ENCODE data around the gene CCDC7.
"Not testable (repeated sequence)": the region's sequence is repeated elsewhere in the genome, so short reads cannot be mapped to it uniquely, and the experiment has no call there.

CCDC7 gene

DNA sequence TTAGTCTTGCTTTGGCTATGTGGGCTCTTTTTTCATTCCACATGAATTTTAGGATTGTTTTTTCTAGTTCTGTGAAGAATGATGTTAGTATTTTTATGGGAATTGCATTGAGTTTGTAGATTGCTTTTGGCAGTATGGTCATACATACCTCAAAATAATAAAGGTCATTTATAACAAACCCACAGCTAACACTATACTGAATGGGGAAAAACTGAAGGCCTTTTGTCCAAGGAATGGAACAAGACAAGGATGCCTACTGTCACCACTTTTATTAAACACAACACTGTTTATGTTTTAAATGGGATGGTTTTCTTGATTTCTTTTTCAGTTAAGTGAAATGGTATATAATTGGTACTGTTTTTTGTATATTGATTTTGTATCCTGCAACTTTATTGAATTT, 84.3 kb downstream of the CCDC7 start:
- DNase-seq: no peak
- in situ Hi-C loops (cut with HindIII; ENCODE audit: low pct_ligation_motif_present, low pct_unique_long_range_greater_than_20kb, low sequenced_read_pairs): no loop called here

DNA sequence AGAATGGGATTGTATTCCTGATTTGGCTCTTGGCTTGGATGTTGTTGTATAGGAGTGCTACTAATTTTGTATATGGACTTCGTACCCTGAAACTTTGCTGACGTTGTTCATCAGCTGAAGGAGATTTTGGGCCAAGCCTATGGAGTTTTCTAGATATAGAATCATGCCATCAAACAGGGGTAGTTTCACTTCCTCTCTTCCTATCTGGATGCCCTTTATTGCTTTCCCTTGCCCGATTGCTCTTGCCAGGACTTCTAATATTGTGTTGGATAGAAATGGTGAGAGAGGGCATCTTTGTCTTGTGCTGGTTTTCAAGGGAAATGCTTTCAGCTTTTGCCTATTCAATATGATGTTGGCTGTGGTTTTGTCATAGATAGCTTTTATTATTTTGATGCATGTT, 92.3 kb downstream of the CCDC7 start:
- in situ Hi-C loops (cut with HindIII; ENCODE audit: low pct_ligation_motif_present, low pct_unique_long_range_greater_than_20kb, low sequenced_read_pairs): no loop called here
- no peak for DNase-seq

DNA sequence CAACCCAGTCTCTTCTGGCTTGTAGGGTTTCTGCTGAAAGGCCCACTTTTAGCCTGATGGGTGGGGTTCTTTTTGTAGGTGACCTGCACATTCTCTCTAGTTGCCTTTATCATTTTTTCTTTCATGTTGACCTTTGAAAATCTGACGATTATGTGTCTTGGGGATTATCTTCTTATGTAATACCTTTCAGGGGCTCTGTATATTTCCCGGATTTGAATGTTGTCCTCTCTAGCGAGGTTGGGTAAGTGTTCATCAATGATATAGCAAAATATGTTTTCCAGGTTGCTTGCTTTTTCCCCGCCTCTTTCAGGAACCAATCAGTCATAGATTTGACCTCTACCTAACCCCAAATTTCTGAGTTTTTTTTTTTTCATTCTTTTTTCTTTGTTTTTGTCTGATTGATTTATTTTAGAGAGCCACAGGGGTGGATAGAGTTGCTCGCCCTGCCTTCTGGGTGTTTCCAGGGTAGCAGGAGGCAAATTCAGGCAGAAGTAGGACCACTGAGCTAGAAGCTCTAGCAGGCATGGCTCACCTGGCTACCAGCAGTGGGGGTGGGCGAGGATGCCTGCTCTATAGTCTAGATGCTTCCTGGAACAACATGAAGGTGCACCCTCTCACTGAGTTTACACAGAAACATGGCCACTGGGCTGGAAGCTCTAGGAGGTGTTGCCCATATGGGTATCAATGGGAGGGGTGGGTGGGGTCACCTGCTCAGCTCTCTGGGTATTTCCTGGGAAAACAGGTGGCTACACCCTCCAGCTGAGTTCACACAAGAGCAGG, 94.9 kb downstream of the CCDC7 start:
- in situ Hi-C loops (cut with HindIII; ENCODE audit: low pct_ligation_motif_present, low pct_unique_long_range_greater_than_20kb, low sequenced_read_pairs): no loop called here
- no peak for DNase-seq

DNA sequence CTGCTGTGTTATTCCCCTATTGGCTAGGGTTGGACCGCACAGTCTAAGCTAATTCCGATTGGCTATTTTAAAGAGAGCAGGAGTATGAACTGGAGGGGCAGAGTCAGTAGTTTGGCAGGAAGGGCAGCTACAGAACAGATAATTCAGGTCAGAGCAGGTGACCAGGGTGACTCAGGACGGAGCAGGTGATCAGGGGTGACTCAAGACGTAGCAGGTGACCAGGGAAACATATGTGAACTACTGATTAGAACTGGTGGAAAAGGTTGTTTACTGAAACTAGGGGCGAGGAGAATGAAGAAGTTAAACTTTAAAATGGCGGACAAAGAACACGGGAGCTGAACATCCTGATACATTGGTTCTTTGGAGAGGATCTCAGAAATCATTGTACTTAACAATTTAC, 102.3 kb downstream of the CCDC7 start:
- in situ Hi-C loops (cut with HindIII; ENCODE audit: low pct_ligation_motif_present, low pct_unique_long_range_greater_than_20kb, low sequenced_read_pairs): no loop called here
- no peak for DNase-seq

DNA sequence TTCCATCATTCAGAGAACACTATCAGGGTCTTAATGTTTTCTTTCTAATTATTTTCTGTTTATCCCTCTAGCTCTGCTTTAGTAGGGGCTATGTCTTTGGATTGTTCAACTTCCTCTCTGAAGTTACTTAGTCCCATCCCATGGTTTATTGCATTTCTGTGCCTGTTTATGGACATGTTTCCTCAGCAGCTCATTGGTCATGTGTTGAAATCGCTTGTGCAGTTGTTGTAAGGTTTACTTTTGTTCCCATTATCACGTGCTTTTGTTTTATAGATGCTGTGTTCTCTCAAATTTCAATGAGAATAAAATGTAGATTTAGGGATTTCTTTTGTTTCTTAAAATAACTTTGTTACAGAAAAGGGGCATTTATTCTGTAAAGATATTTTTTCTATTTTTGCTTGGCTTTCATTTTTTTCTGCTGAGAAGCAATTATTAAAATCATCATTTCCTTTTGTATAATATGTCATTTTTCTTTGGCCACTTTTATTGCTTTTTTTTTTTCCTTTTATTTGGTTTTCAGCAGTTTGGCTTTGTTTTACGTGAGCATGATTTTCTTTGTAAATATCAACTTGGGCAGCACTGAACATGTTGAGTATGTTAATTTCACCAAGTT, 110.9 kb downstream of the CCDC7 start:
- DNase-seq: no peak
- in situ Hi-C loops (cut with HindIII; ENCODE audit: low pct_ligation_motif_present, low pct_unique_long_range_greater_than_20kb, low sequenced_read_pairs): no loop called here

DNA sequence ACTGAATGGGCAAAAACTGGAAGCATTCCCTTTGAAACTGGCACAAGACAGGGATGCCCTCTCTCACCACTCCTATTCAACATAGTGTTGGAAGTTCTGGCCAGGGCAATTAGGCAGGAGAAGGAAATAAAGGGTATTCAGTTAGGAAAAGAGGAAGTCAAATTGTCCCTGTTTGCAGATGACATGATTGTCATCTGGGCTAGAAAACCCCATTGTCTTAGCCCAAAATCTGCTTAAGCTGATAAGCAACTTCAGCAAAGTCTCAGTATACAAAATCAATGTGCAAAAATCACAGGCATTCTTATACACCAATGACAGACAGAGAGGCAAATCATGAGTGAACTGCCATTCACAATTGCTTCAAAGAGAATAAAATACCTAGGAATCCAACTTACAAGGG, 116.8 kb downstream of the CCDC7 start:
- in situ Hi-C loops (cut with HindIII; ENCODE audit: low pct_ligation_motif_present, low pct_unique_long_range_greater_than_20kb, low sequenced_read_pairs): not testable (repeated sequence)

DNA sequence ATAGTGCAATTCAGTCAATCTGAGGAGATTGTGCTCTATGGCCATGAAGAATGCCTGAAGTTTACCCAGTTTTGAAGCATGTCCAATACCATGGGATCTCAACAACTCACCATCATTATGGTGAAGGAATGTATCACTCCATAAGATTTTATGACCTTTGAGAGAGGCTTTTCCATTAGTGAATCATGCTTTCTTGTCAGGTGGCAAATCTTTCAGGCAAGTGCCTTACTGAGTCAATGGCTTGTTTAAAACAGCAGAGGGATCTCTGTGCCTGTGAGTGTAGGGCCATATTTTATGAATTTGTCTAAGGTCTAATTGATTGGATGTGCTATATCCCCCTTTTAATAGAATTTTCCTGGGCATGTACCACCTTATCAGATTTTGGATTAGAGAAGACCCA, 131.5 kb downstream of the CCDC7 start:
- no peak for DNase-seq
- in situ Hi-C loops (cut with HindIII; ENCODE audit: low pct_ligation_motif_present, low pct_unique_long_range_greater_than_20kb, low sequenced_read_pairs): no loop called here

More for the DNA sequence above, 116.8 kb downstream of the CCDC7 start:
- DNase-seq: not testable (repeated sequence)

DNA sequence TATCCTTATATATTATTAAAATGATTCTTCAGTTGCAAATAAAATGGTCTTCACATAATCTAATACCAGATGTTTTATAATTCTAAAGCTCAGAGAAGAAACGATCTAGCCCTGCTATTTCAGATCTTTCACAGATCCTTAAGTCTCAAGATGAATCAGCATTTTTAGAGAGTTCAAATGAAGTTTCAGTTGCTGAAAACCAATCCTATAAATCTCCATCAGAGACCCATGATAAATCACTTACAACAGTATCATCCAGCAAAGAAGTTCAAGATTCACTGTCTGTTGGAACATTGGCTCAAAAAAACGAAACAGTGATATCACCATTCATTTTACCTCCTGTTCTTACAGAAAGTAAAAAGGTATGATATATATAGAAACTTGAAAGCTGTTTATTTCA, 137.0 kb downstream of the CCDC7 start:
- in situ Hi-C loops (cut with HindIII; ENCODE audit: low pct_ligation_motif_present, low pct_unique_long_range_greater_than_20kb, low sequenced_read_pairs): no loop called here
- no peak for DNase-seq

DNA sequence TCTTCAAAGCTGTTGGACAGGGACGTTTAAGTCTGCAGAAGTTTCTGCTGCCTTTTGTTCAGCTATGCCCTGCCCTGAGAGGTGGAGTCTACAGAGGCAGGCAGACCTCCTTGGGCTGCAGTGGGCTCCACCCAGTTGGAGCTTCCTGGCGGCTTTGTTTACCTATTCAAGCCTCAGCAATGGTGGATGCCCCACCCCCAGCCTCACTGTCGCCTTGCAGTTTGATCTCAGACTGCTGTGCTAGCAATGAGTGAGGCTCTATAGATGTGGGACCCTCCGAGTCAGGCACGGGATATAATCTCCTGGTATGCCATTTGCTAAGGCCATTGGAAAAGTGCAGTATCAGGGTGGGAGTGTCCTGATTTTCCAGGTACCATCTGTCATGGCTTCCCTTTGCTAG, 152.1 kb downstream of the CCDC7 start:
- DNase-seq; in situ Hi-C loops (cut with HindIII; ENCODE audit: low pct_ligation_motif_present, low pct_unique_long_range_greater_than_20kb, low sequenced_read_pairs): not testable (repeated sequence)

DNA sequence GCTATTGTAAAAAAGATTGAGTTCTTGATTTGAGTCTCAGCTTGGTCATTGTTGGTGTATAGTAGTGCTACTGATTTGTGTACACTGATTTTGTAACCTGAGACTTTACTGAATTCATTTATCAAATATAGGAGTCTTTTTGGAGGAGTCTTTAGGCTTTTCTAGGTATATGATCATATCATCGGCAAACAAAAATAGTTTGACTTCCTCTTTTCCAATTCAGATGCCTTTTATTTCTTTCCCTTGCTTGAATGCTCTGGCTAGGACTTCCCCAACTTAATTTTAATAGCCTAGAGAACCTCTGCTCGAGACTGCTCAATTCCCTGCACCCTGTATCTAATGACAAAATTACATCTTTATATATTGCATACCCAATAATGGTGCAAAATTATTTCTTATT, 154.4 kb downstream of the CCDC7 start:
- in situ Hi-C loops (cut with HindIII; ENCODE audit: low pct_ligation_motif_present, low pct_unique_long_range_greater_than_20kb, low sequenced_read_pairs): no loop called here

DNA sequence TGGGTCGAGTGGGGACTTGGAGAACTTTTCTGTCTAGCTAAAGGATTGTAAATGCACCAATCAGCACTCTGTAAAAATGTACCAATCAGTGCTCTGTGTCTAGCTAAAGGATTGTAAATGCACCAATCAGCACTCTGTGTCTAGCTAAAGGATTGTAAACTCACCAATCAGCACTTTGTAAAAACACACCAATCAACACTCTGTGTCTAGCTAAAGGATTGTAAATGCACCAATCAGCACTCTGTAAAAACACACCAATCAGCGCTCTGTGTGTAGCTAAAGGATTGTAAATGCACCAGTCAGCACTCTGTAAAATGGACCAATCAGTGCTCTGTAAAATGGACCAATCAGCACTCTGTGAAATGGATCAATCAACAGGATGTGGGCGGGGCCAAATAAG, 155.6 kb downstream of the CCDC7 start:
- in situ Hi-C loops (cut with HindIII; ENCODE audit: low pct_ligation_motif_present, low pct_unique_long_range_greater_than_20kb, low sequenced_read_pairs); DNase-seq: not testable (repeated sequence)

More for the DNA sequence above, 154.4 kb downstream of the CCDC7 start:
- no peak for DNase-seq

DNA sequence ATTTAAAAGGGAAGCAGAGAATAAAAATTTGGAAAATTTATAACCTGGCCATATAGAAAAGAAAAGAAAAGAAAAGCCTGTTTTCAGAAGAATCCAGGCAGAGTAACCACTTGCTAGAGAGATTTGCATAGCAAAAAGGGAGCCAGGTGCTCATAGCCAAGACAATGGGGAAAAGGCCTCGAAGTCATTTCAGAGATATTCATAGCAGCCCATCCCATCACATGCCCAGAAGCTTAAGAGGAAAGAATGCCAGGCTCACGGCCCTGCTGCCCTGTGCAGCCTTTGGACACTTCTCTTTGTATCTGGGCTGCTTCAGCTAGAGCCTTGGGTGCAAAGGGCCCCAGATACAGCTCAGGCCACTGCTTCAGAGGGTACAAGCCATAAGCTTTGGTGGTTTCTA, 159.8 kb downstream of the CCDC7 start:
- DNase-seq: no peak
- in situ Hi-C loops (cut with HindIII; ENCODE audit: low pct_ligation_motif_present, low pct_unique_long_range_greater_than_20kb, low sequenced_read_pairs): no loop called here

DNA sequence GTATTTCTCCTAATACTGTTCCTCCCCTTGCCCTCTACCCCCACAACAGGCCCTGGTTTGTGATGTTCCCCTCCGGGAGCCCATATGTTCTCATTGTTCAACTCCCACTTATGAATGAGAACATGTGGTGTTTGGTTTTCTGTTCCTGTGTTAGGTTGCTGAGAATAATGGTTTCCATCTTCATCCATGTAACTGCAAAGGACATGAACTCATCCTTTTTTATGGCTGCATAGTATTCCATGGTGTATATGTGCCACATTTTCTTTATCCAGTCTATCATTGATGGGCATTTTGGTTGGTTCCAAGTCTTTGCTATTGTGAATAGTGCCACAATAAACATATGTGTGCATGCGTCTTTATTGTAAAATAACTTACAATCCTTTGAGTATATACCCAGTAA, 164.6 kb downstream of the CCDC7 start:
- in situ Hi-C loops (cut with HindIII; ENCODE audit: low pct_ligation_motif_present, low pct_unique_long_range_greater_than_20kb, low sequenced_read_pairs); DNase-seq: not testable (repeated sequence)

DNA sequence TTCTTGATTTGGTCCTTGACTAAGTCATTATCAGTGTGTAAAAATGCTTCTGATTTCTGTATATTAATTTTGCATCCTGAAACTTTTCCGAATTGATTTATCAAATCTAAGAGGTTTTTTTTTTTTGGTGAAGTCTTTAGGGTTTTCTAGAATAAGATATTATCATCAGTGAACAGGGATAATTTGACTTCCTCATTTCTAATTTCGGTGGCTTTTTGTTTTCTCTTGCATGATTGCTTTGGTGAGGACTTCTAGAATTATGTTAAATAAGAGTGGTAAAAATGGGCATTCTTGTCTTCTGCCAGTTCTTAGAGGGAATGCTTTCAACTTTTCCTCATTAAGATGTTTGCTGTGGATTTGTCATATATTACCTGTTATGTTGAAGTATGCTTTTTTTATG, 170.5 kb downstream of the CCDC7 start:
- DNase-seq: no peak
- in situ Hi-C loops (cut with HindIII; ENCODE audit: low pct_ligation_motif_present, low pct_unique_long_range_greater_than_20kb, low sequenced_read_pairs): no loop called here

DNA sequence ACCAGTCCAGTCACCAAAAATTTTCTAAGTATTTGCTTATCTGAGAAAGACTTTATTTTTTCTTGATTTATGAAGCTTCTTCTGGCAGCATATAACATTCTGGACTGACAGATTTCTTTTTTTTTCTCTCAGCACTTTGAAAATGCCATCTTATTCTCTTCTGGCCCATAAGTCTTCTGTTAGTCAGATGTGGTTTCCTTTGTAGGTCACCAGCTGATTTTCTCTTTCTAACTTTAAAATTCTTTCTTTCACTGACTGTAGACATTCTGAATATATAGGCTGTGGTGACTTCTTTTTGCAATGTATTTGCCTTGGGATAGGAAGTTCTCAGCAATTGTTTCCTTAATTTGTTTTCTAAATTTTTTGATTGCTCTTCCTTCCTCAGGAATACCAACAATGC, 172.5 kb downstream of the CCDC7 start:
- in situ Hi-C loops (cut with HindIII; ENCODE audit: low pct_ligation_motif_present, low pct_unique_long_range_greater_than_20kb, low sequenced_read_pairs): no loop called here
- DNase-seq: no peak

DNA sequence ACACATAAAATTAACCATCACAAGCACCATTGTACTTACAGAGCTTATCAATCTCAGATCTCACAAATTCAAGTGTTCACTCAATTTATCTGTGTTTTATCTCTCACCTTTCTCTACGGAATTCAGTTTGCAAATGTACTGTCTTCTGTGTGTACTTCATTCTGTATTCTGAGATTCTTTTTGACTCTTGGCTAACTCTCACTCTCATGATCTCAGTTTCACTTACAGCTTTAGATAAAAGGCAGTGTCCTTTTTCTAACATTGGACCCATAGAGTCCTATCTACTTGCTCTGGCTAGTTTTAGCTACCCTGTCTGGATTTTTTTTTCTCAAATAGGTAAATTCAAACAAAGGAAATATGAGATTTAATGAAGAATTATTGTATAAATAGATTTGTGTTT, 176.0 kb downstream of the CCDC7 start:
- in situ Hi-C loops (cut with HindIII; ENCODE audit: low pct_ligation_motif_present, low pct_unique_long_range_greater_than_20kb, low sequenced_read_pairs): no loop called here
- no peak for DNase-seq

DNA sequence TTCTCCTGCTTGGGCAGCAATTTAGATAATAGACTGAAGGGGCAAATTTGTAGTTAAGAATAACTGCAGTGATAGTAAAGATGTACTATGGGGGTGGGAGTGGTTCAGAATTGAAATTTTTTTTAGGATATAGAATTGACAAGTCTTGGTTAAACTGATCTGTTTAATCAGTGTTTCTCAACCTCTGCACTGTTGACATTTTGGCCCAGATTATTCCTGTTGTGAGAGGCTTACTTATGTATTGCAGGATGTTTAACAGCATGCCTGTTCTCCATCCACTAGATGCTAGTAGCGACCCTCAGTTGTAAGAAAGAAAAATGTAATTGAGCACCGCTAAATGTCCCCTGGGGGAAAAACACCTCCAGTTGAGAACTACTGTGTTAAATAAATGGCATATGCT, 176.5 kb downstream of the CCDC7 start:
- in situ Hi-C loops (cut with HindIII; ENCODE audit: low pct_ligation_motif_present, low pct_unique_long_range_greater_than_20kb, low sequenced_read_pairs): no loop called here

DNA sequence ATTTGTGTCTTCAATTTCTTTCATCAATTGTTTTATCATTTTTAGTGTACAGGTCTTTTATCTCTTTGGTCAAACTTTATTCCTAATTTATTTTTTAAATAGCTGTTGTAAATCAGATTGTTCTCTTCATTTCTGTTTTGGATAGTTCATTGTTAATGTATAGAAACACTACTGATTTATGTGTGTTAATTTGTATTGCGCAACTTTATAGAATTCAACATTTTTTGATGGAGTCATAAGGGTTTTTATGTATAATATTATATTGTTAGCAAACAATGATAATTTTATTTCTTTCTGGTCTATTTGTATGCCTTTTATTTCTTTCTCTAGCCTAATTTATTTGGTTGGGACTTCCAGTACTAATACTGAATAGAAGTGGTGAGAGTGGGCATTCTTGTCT, 181.2 kb downstream of the CCDC7 start:
- in situ Hi-C loops (cut with HindIII; ENCODE audit: low pct_ligation_motif_present, low pct_unique_long_range_greater_than_20kb, low sequenced_read_pairs): no loop called here
- DNase-seq: no peak

More for the DNA sequence above, 176.5 kb downstream of the CCDC7 start:
- no peak for DNase-seq

DNA sequence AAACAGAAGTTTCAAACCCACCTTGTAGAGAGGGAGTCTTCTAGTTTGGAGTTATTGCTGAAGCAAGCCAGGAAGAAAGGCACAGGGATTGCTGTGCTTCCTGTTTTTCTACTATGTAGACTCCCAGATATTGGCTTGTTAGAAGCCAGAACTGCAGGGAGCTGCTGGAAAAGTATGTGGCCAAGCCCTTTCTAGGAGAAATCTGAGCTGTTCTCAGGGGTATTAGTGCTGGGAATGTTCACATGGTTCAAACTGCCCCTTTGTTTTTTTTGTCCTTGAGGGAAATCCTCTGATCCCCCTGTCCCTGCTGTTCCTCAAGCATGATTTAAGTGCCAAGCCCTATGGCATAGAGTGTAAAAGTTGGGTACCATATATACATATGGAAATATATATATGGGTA, 184.0 kb downstream of the CCDC7 start:
- in situ Hi-C loops (cut with HindIII; ENCODE audit: low pct_ligation_motif_present, low pct_unique_long_range_greater_than_20kb, low sequenced_read_pairs): no loop called here

DNA sequence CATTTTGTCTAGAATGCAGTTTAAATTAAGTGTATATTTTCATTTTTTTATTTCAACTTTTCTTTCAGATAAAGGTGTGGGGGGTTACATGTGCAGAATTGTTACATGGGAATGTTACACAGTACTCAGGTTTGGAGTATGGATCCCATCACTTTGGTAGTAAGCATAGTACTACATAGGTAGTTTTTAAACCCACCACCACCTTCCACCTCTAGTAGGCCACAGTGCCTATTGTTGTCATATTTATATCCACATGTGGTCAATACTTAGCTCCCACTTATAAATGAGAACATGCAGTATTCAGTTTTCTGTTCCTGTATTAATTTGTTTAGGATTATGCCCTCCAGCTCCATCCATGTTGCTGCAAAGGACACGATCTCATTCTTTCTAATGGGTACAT, 200.6 kb downstream of the CCDC7 start:
- no peak for DNase-seq
- in situ Hi-C loops (cut with HindIII; ENCODE audit: low pct_ligation_motif_present, low pct_unique_long_range_greater_than_20kb, low sequenced_read_pairs): no loop called here

More for the DNA sequence above, 184.0 kb downstream of the CCDC7 start:
- no peak for DNase-seq
